Measurements from ENCODE around the gene RNF17.
"Not testable (repeated sequence)": the region's sequence is repeated elsewhere in the genome, so short reads cannot be mapped to it uniquely, and the experiment has no call there.

RNF17 gene

DNA sequence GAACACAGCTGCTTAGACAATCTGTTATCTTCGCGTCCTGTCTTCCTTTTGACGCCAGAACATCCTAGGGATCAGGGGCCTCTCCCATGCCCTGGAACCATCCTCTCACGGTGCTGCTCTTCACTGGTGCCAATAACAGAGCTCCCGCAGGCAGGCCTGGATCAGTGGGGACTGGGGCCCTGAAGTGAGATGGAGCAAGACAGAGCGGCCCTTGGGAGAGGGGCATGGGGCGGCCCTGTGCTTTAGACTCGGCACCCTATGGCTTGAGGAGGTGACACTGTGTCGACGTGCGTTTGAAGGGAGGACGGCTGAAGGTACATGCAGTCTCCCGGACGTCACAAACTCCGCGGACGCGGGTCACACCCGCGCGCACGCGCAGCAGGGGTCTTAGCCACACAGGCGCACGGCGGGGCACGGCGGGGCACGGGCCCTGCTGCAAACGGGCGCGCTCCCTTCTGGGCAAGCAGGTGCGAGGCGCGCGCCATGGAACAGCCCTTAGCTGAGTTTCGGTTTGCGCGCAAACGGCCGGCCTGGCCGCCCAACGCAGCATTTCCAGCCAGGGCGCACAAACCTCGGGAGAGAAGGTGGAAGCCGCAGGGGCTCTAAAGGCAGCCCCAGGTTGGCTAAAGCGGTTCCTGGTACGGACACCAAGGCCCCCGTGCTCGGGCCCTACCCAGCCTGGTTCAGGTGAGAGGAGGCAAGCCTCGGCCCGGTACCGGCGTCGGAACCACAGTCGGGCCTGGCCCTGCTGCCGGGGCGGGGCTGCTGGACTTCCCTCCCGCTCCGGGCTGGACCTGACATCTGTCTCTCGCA lies 16.5 kb upstream of the RNF17 start:
- Mint-ChIP-seq H3K27ac (no peak overlapping the region), H3K27me3 (peaks cover 50 to 98% of the 10 kb centered on the region in 2 donors)

DNA sequence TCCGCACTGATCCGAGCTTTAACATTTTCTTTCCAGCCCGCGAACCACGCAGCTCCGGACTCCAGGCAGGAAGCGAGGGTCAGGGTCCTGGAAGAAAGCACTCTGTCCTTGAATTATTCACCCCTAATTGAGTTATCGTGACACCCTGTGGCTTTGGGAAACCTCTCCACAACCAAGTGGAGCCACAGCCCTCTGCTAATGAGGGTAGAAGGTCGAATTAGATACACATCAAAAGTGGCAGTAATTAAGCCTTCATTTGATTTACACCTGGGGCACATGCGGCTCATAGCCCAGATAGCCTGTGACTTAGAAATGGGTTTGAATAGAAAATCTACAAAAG lies 15.9 kb upstream of the RNF17 start:
- DNase-seq (no peak), ATAC-seq (replicated peaks) (no peak)
- Mint-ChIP-seq H3K36me3 (ENCODE audit: insufficient read depth) (no peaks in the 10 kb centered on the region), H3K27me3 (peaks cover 56 to 97% of the 10 kb centered on the region in 2 donors), H3K4me1 (ENCODE audit: low read depth in 2 of 2) (peaks cover 5 to 9% of the 10 kb centered on the region in 2 donors), H3K27ac (no peak overlapping the region), H3K9me3 (no peaks in the 10 kb centered on the region), H3K4me3 (peak overlapping the region; percentile 50 to 67)

More for the DNA sequence above, 16.5 kb upstream of the RNF17 start:
- no peak for DNase-seq
- ATAC-seq (replicated peaks), result no peak
- Mint-ChIP-seq H3K4me1 (ENCODE audit: low read depth in 2 of 2) (peaks cover 5 to 12% of the 10 kb centered on the region in 2 donors), H3K36me3 (ENCODE audit: insufficient read depth) (no peaks in the 10 kb centered on the region), H3K9me3 (no peaks in the 10 kb centered on the region), H3K4me3 (peak overlapping the region; percentile 67 to 75)

DNA sequence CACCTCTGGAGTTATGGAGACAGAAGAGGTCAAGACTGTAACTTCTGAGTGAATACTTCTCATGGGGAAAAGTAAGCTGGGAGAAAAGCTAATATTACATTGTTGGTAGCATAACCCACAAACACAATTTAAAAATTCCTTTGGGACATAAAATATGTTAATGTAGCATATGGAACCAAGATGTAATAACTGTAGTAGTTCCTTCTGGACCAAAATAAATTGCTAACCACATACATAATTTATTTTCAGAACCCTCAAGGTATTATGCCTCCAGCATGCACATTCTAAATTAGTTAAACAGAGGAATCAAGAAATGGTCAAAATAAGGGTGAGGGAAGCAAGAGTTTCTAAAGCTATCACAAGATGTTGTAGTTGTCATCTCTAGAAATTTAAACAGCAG lies 4.8 kb upstream of the RNF17 start:
- ATAC-seq (replicated peaks), result no peak
- Mint-ChIP-seq H3K9me3 (no peaks in the 10 kb centered on the region), H3K27me3 (peaks cover 19 to 25% of the 10 kb centered on the region in 2 donors), H3K4me1 (ENCODE audit: low read depth in 2 of 2) (no peaks in the 10 kb centered on the region), H3K36me3 (ENCODE audit: insufficient read depth) (no peaks in the 10 kb centered on the region), H3K27ac (no peak overlapping the region), H3K4me3 (no peak overlapping the region)
- DNase-seq, result no peak

DNA sequence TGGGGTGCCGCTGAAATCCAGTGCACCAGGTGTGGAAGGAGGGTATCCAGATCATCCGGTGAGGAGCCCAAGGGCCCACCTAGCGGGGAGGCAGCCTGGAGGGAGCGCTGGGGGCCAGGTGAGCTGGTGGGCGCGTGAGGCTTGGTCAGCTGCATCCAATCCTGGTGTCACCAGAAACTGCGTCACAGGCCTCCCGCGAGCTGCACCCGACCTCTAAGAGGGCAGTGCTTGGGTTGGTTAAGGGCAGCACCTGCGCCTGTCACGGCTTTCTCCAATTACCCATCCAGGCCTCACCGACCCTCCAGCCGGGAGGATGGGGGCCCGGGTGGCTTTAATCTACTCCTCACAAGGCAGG lies 284 bp downstream of the RNF17 start:
- Mint-ChIP-seq H3K36me3 (ENCODE audit: insufficient read depth) (no peaks in the 10 kb centered on the region), H3K27ac (no peak overlapping the region), H3K27me3 (peaks cover 0 to 16% of the 10 kb centered on the region in 2 donors), H3K4me3 (no peak overlapping the region), H3K9me3 (no peaks in the 10 kb centered on the region), H3K4me1 (ENCODE audit: low read depth in 2 of 2) (no peaks in the 10 kb centered on the region)
- ATAC-seq (replicated peaks) (no peak), DNase-seq (no peak)

DNA sequence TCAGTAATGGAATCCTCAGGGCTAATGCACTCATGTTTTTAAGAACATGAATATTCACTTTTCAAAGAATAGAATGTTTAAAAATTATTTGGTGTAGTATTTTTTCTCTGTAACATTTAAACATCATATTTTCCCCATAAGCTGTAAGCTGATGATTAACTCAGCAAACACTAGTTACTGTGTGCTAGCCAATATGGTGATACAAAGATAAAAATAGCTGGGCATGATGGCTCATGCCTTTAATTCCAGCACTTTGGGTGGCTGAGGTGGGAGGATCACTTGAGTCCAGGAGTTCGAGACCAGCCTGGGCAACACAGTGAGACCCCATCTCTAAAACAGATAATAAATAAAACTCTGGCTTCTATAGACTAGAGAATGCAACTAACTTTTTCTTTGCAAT lies 13.2 kb downstream of the RNF17 start:
- DNase-seq (no peak), ATAC-seq (replicated peaks) (no peak)
- Mint-ChIP-seq H3K4me1 (ENCODE audit: low read depth in 2 of 2) (no peaks in the 10 kb centered on the region), H3K4me3 (no peak overlapping the region), H3K36me3 (ENCODE audit: insufficient read depth) (no peaks in the 10 kb centered on the region), H3K27me3 (peaks cover 10 to 31% of the 10 kb centered on the region in 2 donors), H3K9me3 (no peaks in the 10 kb centered on the region), H3K27ac (no peak overlapping the region)

DNA sequence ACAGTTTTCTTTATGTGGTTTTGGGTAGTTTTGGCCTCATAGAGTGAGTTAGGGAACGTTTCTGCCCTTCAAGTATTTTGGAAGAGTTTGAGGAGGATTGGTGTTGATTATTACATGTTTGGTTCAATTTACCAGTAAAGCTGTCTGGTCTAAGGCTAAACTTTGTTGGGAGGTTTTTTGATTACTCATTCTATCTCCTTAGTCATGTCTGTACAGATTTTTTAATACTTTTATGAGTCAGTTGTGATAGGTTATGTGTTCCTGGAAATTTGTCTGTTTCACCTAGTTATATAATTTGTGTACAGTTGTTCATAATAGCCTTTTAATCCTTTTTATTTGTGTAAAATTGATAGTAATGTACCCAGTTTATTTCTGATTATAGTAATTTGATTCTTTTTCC lies 20.4 kb downstream of the RNF17 start:
- no peak overlapping the region for H3K4me3 Mint-ChIP-seq
- H3K27ac Mint-ChIP-seq, result no peak overlapping the region
- peaks cover 38 to 43% of the 10 kb centered on the region in 2 donors for H3K27me3 Mint-ChIP-seq
- no peak for DNase-seq
- no peaks in the 10 kb centered on the region for H3K4me1 Mint-ChIP-seq (ENCODE audit: low read depth in 2 of 2)
- ATAC-seq (replicated peaks), result no peak
- no peaks in the 10 kb centered on the region for H3K36me3 Mint-ChIP-seq (ENCODE audit: insufficient read depth)
- H3K9me3 Mint-ChIP-seq, result peaks cover 6 to 14% of the 10 kb centered on the region in 2 donors

DNA sequence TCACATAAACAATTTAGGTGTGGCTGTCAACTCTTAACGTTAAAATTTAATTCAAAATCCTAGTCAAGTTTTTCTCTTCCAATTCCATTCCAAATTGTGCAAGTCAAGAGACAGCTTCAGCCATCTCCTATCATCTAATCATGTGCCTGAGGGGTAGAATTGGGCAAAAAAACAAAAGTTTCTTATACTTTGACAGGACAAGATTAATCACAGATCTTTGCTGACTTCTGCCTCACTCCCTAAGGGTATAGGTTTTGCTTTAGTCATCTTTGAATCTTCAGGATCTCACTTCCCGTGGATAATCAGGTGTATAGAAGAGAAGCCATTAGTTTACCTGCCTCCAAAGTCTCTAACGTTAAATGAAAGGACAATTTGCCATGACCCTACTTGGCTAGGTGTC lies 24.6 kb downstream of the RNF17 start:
- no peak for DNase-seq
- Mint-ChIP-seq H3K4me1 (ENCODE audit: low read depth in 2 of 2) (no peaks in the 10 kb centered on the region), H3K27me3 (peaks cover 48 to 60% of the 10 kb centered on the region in 2 donors), H3K9me3 (peaks cover 5 to 14% of the 10 kb centered on the region in 2 donors), H3K4me3 (no peak overlapping the region), H3K36me3 (ENCODE audit: insufficient read depth) (no peaks in the 10 kb centered on the region), H3K27ac (no peak overlapping the region)
- ATAC-seq (replicated peaks), result no peak

DNA sequence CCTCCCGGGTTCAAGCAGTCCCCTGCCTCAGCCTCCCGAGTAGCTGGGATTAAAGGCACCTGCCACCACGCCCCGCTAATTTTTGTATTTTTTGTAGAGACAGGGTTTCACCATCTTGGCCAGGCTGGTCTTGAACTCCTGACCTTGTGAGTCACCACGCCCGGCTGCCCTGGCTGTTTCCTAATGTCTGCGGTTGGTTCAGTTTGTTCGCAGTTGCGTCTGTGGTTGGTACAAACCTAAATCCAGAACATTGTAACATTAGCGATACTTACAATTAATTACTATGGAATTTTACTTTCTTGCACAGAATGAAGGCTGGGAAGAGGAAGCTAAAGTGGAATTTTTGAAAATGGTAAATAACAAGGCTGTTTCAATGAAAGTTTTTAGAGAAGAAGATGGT lies 38.1 kb downstream of the RNF17 start:
- Mint-ChIP-seq H3K27me3 (peaks cover 14 to 39% of the 10 kb centered on the region in 2 donors), H3K27ac (no peak overlapping the region), H3K4me1 (ENCODE audit: low read depth in 2 of 2) (no peaks in the 10 kb centered on the region), H3K9me3 (no peaks in the 10 kb centered on the region), H3K4me3 (no peak overlapping the region), H3K36me3 (ENCODE audit: insufficient read depth) (no peaks in the 10 kb centered on the region)
- no peak for DNase-seq
- ATAC-seq (replicated peaks), result no peak

DNA sequence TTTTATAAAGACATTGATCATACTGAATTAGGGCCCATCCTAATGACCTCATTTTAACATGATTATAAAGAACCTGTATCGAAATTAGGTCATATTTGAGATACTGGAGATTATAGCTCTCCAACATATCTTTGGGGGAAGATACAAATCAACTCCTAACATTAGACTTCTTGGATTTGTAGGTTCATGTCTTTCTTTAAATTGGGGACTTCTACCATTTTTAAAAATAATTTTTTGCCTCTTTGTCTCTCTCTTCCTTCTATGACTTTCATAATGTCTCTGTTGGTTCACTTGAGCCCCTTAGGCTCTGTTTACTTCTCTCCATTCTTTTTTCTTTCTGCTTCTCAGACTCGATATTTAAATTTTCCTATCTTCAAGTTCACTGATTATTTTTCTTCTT lies 57.2 kb downstream of the RNF17 start:
- H3K27ac Mint-ChIP-seq, result no peak overlapping the region
- DNase-seq, result no peak
- peaks cover 33 to 72% of the 10 kb centered on the region in 2 donors for H3K27me3 Mint-ChIP-seq
- no peaks in the 10 kb centered on the region for H3K4me1 Mint-ChIP-seq (ENCODE audit: low read depth in 2 of 2)
- ATAC-seq (replicated peaks), result no peak
- H3K4me3 Mint-ChIP-seq, result no peak overlapping the region
- H3K9me3 Mint-ChIP-seq, result no peaks in the 10 kb centered on the region
- no peaks in the 10 kb centered on the region for H3K36me3 Mint-ChIP-seq (ENCODE audit: insufficient read depth)

DNA sequence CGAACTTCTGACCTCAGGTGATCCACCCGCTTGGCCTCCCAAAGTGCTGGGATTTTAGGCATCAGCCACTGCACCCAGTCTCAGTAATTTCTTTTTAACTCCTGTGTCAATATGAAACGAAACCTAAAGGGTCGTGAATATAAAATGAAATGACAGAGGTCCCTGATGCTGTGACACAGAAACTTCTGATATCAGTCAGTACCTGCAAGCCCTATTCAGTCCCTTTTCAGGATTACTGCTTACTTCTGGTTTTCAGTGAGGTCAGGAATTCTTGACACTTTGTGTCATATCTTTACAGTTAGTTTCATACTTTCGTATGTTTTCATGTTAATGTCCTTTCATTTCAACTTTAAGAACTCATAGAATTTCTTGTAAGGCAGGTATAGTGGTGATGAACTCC lies 58.7 kb downstream of the RNF17 start:
- no peaks in the 10 kb centered on the region for H3K4me1 Mint-ChIP-seq (ENCODE audit: low read depth in 2 of 2)
- no peaks in the 10 kb centered on the region for H3K36me3 Mint-ChIP-seq (ENCODE audit: insufficient read depth)
- ATAC-seq (replicated peaks) (no peak), DNase-seq (no peak)
- H3K27ac Mint-ChIP-seq, result no peak overlapping the region
- H3K27me3 Mint-ChIP-seq, result peaks cover 18 to 60% of the 10 kb centered on the region in 2 donors
- no peak overlapping the region for H3K4me3 Mint-ChIP-seq
- H3K9me3 Mint-ChIP-seq, result no peaks in the 10 kb centered on the region

DNA sequence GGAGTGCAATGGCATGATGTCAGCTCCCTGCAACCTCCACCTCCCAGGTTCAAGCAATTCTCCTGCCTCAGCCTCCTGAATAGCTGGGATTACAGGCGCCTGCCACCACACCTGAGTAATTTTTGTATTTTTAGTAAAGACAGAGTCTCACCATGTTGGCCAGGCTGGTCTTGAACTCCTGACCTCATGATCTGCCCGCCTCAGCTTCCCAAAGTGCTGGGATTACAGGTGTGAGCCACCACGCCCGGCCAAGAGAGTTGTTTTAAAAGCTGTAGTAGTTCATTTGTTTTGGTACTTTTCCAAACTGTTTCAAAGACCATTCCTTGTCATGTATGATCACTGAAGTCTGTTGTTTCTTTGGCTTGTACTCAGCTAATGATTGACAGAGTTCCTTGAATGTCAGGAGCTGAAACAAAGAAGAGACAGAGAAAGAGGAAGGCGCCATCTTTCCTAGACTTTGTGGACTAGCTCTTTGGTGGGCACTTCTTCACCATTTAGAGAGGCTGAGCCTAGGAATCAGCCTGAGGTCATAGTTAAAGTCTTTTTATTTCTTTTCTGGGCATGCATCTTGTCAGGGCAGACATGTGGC lies 59.2 kb downstream of the RNF17 start:
- DNase-seq; ATAC-seq (replicated peaks); H3K4me3 Mint-ChIP-seq; H3K36me3 Mint-ChIP-seq (ENCODE audit: insufficient read depth); H3K9me3 Mint-ChIP-seq; H3K4me1 Mint-ChIP-seq (ENCODE audit: low read depth in 2 of 2); H3K27ac Mint-ChIP-seq: not testable (repeated sequence)
- H3K27me3 Mint-ChIP-seq, result peaks cover 18 to 55% of the 10 kb centered on the region in 2 donors

DNA sequence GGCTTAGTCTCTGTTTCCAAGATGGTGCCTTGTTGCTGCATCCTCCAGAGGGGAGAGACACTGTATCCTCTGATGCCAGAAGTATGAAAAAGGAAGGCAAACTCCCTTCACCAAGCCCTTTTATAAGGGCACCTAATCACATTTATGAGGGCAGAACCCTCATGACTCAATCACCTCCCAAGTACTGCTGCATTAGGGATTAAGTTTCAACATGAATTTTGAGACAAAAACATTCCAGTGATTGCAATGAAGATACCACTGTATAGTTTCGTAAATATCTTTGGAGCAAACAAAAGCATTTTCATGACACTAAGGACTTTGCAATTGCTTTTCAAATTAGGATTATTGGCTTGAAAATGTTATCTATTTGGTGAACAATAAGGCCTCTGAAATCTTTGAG lies 63.8 kb downstream of the RNF17 start:
- no peak overlapping the region for H3K27ac Mint-ChIP-seq
- H3K27me3 Mint-ChIP-seq, result peaks cover 22 to 38% of the 10 kb centered on the region in 2 donors
- DNase-seq (no peak), ATAC-seq (replicated peaks) (no peak)
- H3K4me1 Mint-ChIP-seq (ENCODE audit: low read depth in 2 of 2), result no peaks in the 10 kb centered on the region
- no peak overlapping the region for H3K4me3 Mint-ChIP-seq
- H3K36me3 Mint-ChIP-seq (ENCODE audit: insufficient read depth), result no peaks in the 10 kb centered on the region
- no peaks in the 10 kb centered on the region for H3K9me3 Mint-ChIP-seq

DNA sequence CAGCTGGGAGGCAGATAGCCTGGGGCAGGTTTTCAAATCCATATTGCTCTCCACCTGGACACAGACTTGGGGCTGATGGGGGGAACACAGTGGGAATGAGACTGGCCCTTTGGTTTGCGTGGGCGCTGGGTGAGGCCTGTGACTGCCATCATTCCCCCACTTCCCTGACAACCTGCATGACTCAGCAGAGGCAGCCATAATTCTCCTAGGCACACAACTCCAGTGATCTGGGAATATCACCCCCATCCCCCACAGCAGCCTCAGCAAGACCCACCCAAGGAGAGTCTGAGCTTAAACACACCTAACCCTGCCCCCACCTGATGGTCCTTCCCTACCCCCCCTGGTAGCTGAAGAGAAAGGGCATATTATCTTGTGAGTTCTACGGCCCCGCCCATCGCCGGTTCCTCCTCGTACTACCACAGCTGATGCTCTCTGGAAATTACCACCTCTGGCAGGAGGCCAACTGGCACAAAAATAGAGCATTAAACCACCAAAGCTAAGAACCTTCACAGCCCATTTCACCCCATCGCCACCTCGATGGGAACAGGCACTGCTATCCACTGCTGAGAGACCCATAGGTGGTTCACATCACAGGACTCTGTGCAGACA lies 71.0 kb downstream of the RNF17 start:
- Mint-ChIP-seq H3K9me3 (no peaks in the 10 kb centered on the region), H3K27ac (no peak overlapping the region), H3K4me1 (ENCODE audit: low read depth in 2 of 2) (no peaks in the 10 kb centered on the region), H3K4me3 (no peak overlapping the region), H3K27me3 (peaks cover 57 to 69% of the 10 kb centered on the region in 2 donors), H3K36me3 (ENCODE audit: insufficient read depth) (no peaks in the 10 kb centered on the region)
- ATAC-seq (replicated peaks), result no peak
- DNase-seq, result no peak

DNA sequence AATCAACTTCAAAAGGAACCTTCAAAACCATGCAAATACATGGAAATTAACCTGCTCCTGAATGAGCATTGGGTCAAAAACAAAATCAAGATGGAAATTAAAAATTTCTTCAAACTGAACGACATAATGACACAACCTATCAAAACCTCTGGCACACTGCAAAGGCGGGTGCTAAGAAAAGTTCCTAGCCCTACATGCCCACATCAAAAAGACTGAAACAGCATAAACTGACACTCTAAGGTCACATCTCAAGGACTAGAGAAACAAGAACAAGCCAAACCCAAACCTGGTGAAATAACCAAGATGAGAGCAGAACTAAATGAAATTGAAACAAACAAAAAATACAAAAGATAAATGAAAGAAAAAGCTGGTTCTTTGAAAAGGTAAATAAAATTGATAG lies 73.6 kb downstream of the RNF17 start:
- DNase-seq; H3K27ac Mint-ChIP-seq; H3K36me3 Mint-ChIP-seq (ENCODE audit: insufficient read depth); H3K4me1 Mint-ChIP-seq (ENCODE audit: low read depth in 2 of 2); ATAC-seq (replicated peaks); H3K4me3 Mint-ChIP-seq; H3K9me3 Mint-ChIP-seq: not testable (repeated sequence)
- peaks cover 47 to 63% of the 10 kb centered on the region in 2 donors for H3K27me3 Mint-ChIP-seq

Data from effector memory CD8-positive, alpha-beta T cell (primary cell).